OCI-LY3 (cell line): ENCODE measurements around the gene TMEM59L.

Source experiments
- EZH2phosphoT487 ChIP-seq: fragments of 200-600 bp; shearing (Covaris generic); IDR thresholded peaks from 2 replicates; pipeline ENCODE4 v1.6.1; 2018; ENCODE audit warnings: antibody characterized with exemption, mixed run types, low read depth
- TF ChIP-seq, protein P1 (sequence below): fragments of 200-600, 300-600 bp; sonication (generic); IDR thresholded peaks from 2 replicates; pipeline ENCODE4 v1.5.1; 2014; ENCODE audit warnings: antibody characterized with exemption, low read length, low read depth

DNA sequence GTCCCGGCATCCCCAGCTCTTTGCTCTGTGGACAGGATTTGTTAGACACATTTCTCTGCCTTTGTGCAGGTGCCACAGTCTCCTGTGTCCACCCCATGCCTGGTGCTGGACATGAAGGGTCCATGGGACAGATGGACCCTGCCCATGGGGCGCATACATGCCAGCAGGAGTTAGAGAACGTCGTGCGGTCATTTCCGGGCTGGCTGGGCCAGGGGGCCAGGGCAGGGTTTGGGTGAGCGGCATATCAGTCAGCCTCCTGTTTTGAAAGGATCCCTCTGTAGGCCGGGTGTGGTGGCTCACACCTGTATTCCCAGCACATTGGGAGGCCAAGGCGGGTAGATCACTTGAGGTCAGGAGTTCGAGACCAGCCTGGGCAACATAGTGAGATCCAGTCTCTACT is 35.1 kb downstream of the TMEM59L start:
- TF ChIP-seq, protein P1, sequence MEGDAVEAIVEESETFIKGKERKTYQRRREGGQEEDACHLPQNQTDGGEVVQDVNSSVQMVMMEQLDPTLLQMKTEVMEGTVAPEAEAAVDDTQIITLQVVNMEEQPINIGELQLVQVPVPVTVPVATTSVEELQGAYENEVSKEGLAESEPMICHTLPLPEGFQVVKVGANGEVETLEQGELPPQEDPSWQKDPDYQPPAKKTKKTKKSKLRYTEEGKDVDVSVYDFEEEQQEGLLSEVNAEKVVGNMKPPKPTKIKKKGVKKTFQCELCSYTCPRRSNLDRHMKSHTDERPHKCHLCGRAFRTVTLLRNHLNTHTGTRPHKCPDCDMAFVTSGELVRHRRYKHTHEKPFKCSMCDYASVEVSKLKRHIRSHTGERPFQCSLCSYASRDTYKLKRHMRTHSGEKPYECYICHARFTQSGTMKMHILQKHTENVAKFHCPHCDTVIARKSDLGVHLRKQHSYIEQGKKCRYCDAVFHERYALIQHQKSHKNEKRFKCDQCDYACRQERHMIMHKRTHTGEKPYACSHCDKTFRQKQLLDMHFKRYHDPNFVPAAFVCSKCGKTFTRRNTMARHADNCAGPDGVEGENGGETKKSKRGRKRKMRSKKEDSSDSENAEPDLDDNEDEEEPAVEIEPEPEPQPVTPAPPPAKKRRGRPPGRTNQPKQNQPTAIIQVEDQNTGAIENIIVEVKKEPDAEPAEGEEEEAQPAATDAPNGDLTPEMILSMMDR, result no peak
- TF ChIP-seq EZH2phosphoT487, result no peak
